Measurements from ENCODE around the gene GALNT18. TPM values are rescaled to one million over a fixed set of nuclear protein-coding genes. Genes with fewer than 3 reads are reported as not detected.

GALNT18 gene
- total RNA-seq, 2 donors from 2014 or later, result 28.2 to 57.8 TPM

GRCh38 chr11:11395126-11395525 lies 226.7 kb downstream of the GALNT18 start:
- H3K4me3 ChIP-seq, result no peak overlapping the region
- ATAC-seq (ENCODE audit: insufficient number of reproducible peaks, low FRiP score, low read depth) (no peak), DNase-seq (ENCODE audit: low spot score) (no peak)
- H3K4me1 ChIP-seq (ENCODE audit: control insufficient read depth in 1 of 2, low read depth in 2 of 2), result peaks cover 4 to 19% of the 10 kb centered on the region in 2 donors
- H3K9me3 ChIP-seq, result no peaks in the 10 kb centered on the region
- TF ChIP-seq CTCF (IDR thresholded peaks at IDR 0.05), result no peak
- no peaks in the 10 kb centered on the region for H3K36me3 ChIP-seq
- H3K27ac ChIP-seq, result no peak overlapping the region
- no peaks in the 10 kb centered on the region for H3K27me3 ChIP-seq (replicated peaks; ENCODE audit: insufficient read depth)

- no peak for ATAC-seq (ENCODE audit: insufficient number of reproducible peaks, low FRiP score, low read depth)
- no peaks in the 10 kb centered on the region for H3K9me3 ChIP-seq
Observed at GRCh38 chr11:11394241-11394640, 227.6 kb downstream of the GALNT18 start.

GRCh38 chr11:11391796-11392463 lies 229.9 kb downstream of the GALNT18 start:
- ATAC-seq (ENCODE audit: insufficient number of reproducible peaks, low FRiP score, low read depth) (peak; percentile 43), DNase-seq (ENCODE audit: low spot score) (peak; percentile 45)
- Histone ChIP-seq H3K9me3 (no peaks in the 10 kb centered on the region), H3K27ac (peak overlapping the region; percentile 17 to 44), H3K4me1 (ENCODE audit: control insufficient read depth in 1 of 2, low read depth in 2 of 2) (peaks cover 4 to 19% of the 10 kb centered on the region in 2 donors), H3K36me3 (no peaks in the 10 kb centered on the region), H3K4me3 (peak overlapping the region; percentile 42), H3K27me3 (replicated peaks; ENCODE audit: insufficient read depth) (no peaks in the 10 kb centered on the region)
- TF ChIP-seq CTCF (IDR thresholded peaks at IDR 0.05), result no peak

More at GRCh38 chr11:11394241-11394640, 227.6 kb downstream of the GALNT18 start:
- TF ChIP-seq CTCF (IDR thresholded peaks at IDR 0.05), result no peak
- Histone ChIP-seq H3K4me1 (ENCODE audit: control insufficient read depth in 1 of 2, low read depth in 2 of 2) (peaks cover 4 to 19% of the 10 kb centered on the region in 2 donors), H3K27me3 (replicated peaks; ENCODE audit: insufficient read depth) (no peaks in the 10 kb centered on the region), H3K36me3 (no peaks in the 10 kb centered on the region), H3K4me3 (no peak overlapping the region), H3K27ac (no peak overlapping the region)
- no peak for DNase-seq (ENCODE audit: low spot score)

- H3K4me3 ChIP-seq, result no peak overlapping the region
- H3K27ac ChIP-seq, result peak overlapping the region in 1 of 2 donors; percentile 44
- no peaks in the 10 kb centered on the region for H3K27me3 ChIP-seq (replicated peaks; ENCODE audit: insufficient read depth)
- TF ChIP-seq CTCF (IDR thresholded peaks at IDR 0.05), result no peak
- no peaks in the 10 kb centered on the region for H3K36me3 ChIP-seq
- H3K9me3 ChIP-seq, result no peaks in the 10 kb centered on the region
- DNase-seq (ENCODE audit: low spot score), result no peak
- H3K4me1 ChIP-seq (ENCODE audit: control insufficient read depth in 1 of 2, low read depth in 2 of 2), result peaks cover 4 to 13% of the 10 kb centered on the region in 2 donors
- ATAC-seq (ENCODE audit: insufficient number of reproducible peaks, low FRiP score, low read depth), result no peak
Observed at GRCh38 chr11:11391169-11391568, 230.6 kb downstream of the GALNT18 start.

- no peaks in the 10 kb centered on the region for H3K9me3 ChIP-seq
- DNase-seq (ENCODE audit: low spot score), result no peak
- H3K4me3 ChIP-seq, result no peak overlapping the region
- no peak overlapping the region for H3K27ac ChIP-seq
- H3K27me3 ChIP-seq (replicated peaks; ENCODE audit: insufficient read depth), result no peaks in the 10 kb centered on the region
- TF ChIP-seq CTCF (IDR thresholded peaks at IDR 0.05), result no peak
- ATAC-seq (ENCODE audit: insufficient number of reproducible peaks, low FRiP score, low read depth), result no peak
- no peaks in the 10 kb centered on the region for H3K36me3 ChIP-seq
- H3K4me1 ChIP-seq (ENCODE audit: control insufficient read depth in 1 of 2, low read depth in 2 of 2), result peaks cover 4 to 10% of the 10 kb centered on the region in 2 donors
Observed at GRCh38 chr11:11390068-11390771, 231.6 kb downstream of the GALNT18 start.
